K562 (cell line): ENCODE results near the gene ITGB5. TPM values are rescaled to one million over a fixed set of nuclear protein-coding genes. Genes with fewer than 3 reads are reported as not detected.
A peak's percentile ranks its signal among the peaks of the same experiment; 100 is the strongest.

Source experiments
- ATF3 ChIP-seq, 2 experiments: fragments of 450-650 bp in 1 of 2; sonication (generic) in 1 of 2; formaldehyde crosslinking in 1 of 2; IDR thresholded peaks in 1 of 2; conservative IDR thresholded peaks in 1 of 2; 2 replicates each; pipeline versions ENCODE4 v1.6.1 to v1.8.1; 2016 to 2023; ENCODE audit warnings: mild to moderate bottlenecking in 2 of 2, moderate library complexity in 2 of 2, inconsistent platforms in 1 of 2, missing genetic modification reagents in 1 of 2
- CREM ChIP-seq: IDR thresholded peaks from 2 replicates; pipeline ENCODE4 v1.6.1; 2014; ENCODE audit warnings: antibody characterized with exemption, low read depth
- GTF2A2 ChIP-seq: IDR thresholded peaks from 2 replicates; pipeline ENCODE4 v1.6.1; 2016; ENCODE audit warnings: mild to moderate bottlenecking, missing genetic modification characterization, missing compliant biosample characterization
- HDAC1 ChIP-seq, 2 experiments: fragments of 450-650 bp; IDR thresholded peaks; 2 replicates each; pipeline ENCODE4 v1.6.1; 2016 to 2017; ENCODE audit warnings: inconsistent platforms in 1 of 2, mild to moderate bottlenecking in 1 of 2, moderate library complexity in 1 of 2
- KLF10 ChIP-seq: fragments of 250-450 bp; sonication (Bioruptor Pico); IDR thresholded peaks from 2 replicates; pipeline ENCODE4 v1.6.1; 2021; ENCODE audit warnings: matching md5 sums
- MECOM ChIP-seq: fragments of 250-450 bp; sonication (Bioruptor Pico); IDR thresholded peaks from 2 replicates; pipeline ENCODE4 v1.8.0; 2022; ENCODE audit warnings: inconsistent platforms
- NCOA6 ChIP-seq: fragments of 450-650 bp; IDR thresholded peaks from 2 replicates; pipeline ENCODE4 v1.6.1; 2017; ENCODE audit warnings: mild to moderate bottlenecking
- PURB ChIP-seq: sonication (generic); formaldehyde crosslinking; IDR thresholded peaks from 2 replicates; pipeline ENCODE4 v1.9.0; 2021; ENCODE audit warnings: low read depth, mild to moderate bottlenecking, missing genetic modification reagents
- RAD51 ChIP-seq: fragments of 450-650 bp; IDR thresholded peaks from 2 replicates; pipeline ENCODE4 v1.7.1; 2016; ENCODE audit warnings: low read depth, mild to moderate bottlenecking, borderline replicate concordance
- RBFOX2 ChIP-seq: fragments of 200-400 bp; formaldehyde crosslinking; IDR thresholded peaks from 2 replicates; pipeline ENCODE4 v1.6.1; 2017; ENCODE audit warnings: low read depth, mild to moderate bottlenecking, low read length, moderate library complexity
- RNF2 ChIP-seq: sonication (generic); IDR thresholded peaks from 2 replicates; pipeline ENCODE4 v1.6.1; 2016
- SETDB1 ChIP-seq: IDR thresholded peaks from one replicate; pipeline ENCODE4 v1.6.1; 2012; ENCODE audit warnings: low read length, control low read depth, inconsistent platforms
- SOX6 ChIP-seq: fragments of 450-650 bp; IDR thresholded peaks from 2 replicates; pipeline ENCODE4 v1.6.1; 2014; ENCODE audit warnings: mild to moderate bottlenecking
- TAF1 ChIP-seq: IDR thresholded peaks from 2 replicates; pipeline ENCODE4 v1.6.1; 2011; ENCODE audit warnings: mild to moderate bottlenecking, low read length, moderate library complexity; ENCODE audit not compliant: insufficient read depth, control insufficient read depth, severe bottlenecking; ENCODE audit errors: extremely low read depth
- TAF15 ChIP-seq: fragments of 200-400 bp; formaldehyde crosslinking; IDR thresholded peaks from 2 replicates; pipeline ENCODE4 v1.6.1; 2017; ENCODE audit warnings: mild to moderate bottlenecking, low read depth, low read length, moderate library complexity
- ZBTB40 ChIP-seq, 2 experiments: fragments of 450-650 bp in 1 of 2; sonication (generic) in 1 of 2; formaldehyde crosslinking in 1 of 2; IDR thresholded peaks; 2 replicates each; pipeline versions ENCODE4 v1.7.1 to v1.9.0; 2016 to 2022; ENCODE audit warnings: inconsistent platforms in 1 of 2, mild to moderate bottlenecking in 1 of 2, missing genetic modification reagents in 1 of 2
- ZNF146 ChIP-seq: IDR thresholded peaks from one replicate; pipeline ENCODE4 v1.6.1; 2018; ENCODE audit warnings: missing compliant biosample characterization; ENCODE audit not compliant: unreplicated experiment
- ZNF197 ChIP-seq: fragments of 200-800 bp; sonication (Bioruptor generic); IDR thresholded peaks from 2 replicates; pipeline ENCODE4 v1.6.1; 2016; ENCODE audit warnings: low read depth, missing genetic modification characterization, missing compliant biosample characterization
- ZNF224 ChIP-seq: sonication (generic); formaldehyde crosslinking; IDR thresholded peaks from 2 replicates; pipeline ENCODE4 v1.8.0; 2022; ENCODE audit warnings: mild to moderate bottlenecking, missing genetic modification reagents
- polyA plus RNA-seq, 8 experiments: library from polyadenylated mRNA; depleted of rRNA in 4 of 8; stranded (reverse) in 5 of 8; unstranded in 3 of 8; fragments of >200 nt; fragmentation: Nextera tagmentation in 2 of 8; fragmentation: Illumina TruSeq in 1 of 8; extraction: Ambion mirVana in 2 of 8; extraction: Trizol in 1 of 8; gene quantifications; 2 replicates each; pipeline versions ENCODE4 v1.2.1 to v1.2.3, GENCODE V29; 2011 to 2014; ENCODE audit warnings: inconsistent platforms in 1 of 8, missing spikeins in 1 of 8
- total RNA-seq, 7 experiments: library from RNA; depleted of rRNA in 6 of 7; stranded (reverse); fragments of >200 nt in 6 of 7; fragmentation: Illumina TruSeq in 2 of 7; extraction: Trizol in 2 of 7; gene quantifications; 2 replicates each; pipeline versions ENCODE4 v1.2.1 to v1.2.3, GENCODE V29; 2011 to 2021; ENCODE audit warnings: low replicate concordance in 1 of 7

Gene ITGB5
- total and polyA plus RNA-seq, 9 of the 15 experiments (the other 6 are each of a cell fraction or from before 2014, with no cell fraction given): 1.7 to 46.8 (median 9.9) TPM

GRCh38 chr3:124878561-124879336 lies 8.4 kb downstream of the ITGB5 start (continued):
- 0 out of 2 replicates have a peak, but pooled peaks have one; percentile 32 for TF ChIP-seq ZBTB40 (IDR thresholded peaks at IDR 0.05)
- no peak for TF ChIP-seq ZBTB40 (CRISPR knock-in tag; IDR thresholded peaks at IDR 0.05)
- TF ChIP-seq HDAC1 (IDR thresholded peaks at IDR 0.05): peak in 1 of 2 experiments; percentile 48; a peak in 2 of 4 replicates
- TF ChIP-seq TAF15: no peak
- no peak for TF ChIP-seq KLF10
- peak; percentile 46 for TF ChIP-seq RBFOX2
- no peak for TF ChIP-seq MECOM (CRISPR knock-in tag)
- no peak for TF ChIP-seq NCOA6
- no peak for TF ChIP-seq GTF2A2 (tag)
- no peak for TF ChIP-seq ZNF224 (CRISPR knock-in tag)
- peak; percentile 87 for TF ChIP-seq ATF3 (IDR thresholded peaks at IDR 0.05)
- TF ChIP-seq ATF3 (CRISPR knock-in tag; conservative IDR thresholded peaks at IDR 0.05): no peak
- no peak for TF ChIP-seq ZNF197 (CRISPR knock-in tag)
- peak; percentile 26 for TF ChIP-seq TAF1
- TF ChIP-seq SOX6: peak; percentile 72
- peak; percentile 65 for TF ChIP-seq RNF2
- 0 out of 2 replicates have a peak, but pooled peaks have one; percentile 1 for TF ChIP-seq CREM
- TF ChIP-seq PURB (CRISPR knock-in tag): no peak
- no peak for TF ChIP-seq SETDB1
- no peak for TF ChIP-seq RAD51
- TF ChIP-seq ZNF146 (CRISPR knock-in tag): no peak
